Measurements from ENCODE around the gene FZD1. TPM values are rescaled to one million over a fixed set of nuclear protein-coding genes. Genes with fewer than 3 reads are reported as not detected.
"Not testable (repeated sequence)": the region's sequence is repeated elsewhere in the genome, so short reads cannot be mapped to it uniquely, and the experiment has no call there.

Gene FZD1
- total RNA-seq, 1 donor from 2014 or later, result 20.7 TPM

- DNase-seq (ENCODE audit: low spot score), result no peak
Observed at GRCh38 chr7:91297939-91298338, 33.7 kb downstream of the FZD1 start.

DNA sequence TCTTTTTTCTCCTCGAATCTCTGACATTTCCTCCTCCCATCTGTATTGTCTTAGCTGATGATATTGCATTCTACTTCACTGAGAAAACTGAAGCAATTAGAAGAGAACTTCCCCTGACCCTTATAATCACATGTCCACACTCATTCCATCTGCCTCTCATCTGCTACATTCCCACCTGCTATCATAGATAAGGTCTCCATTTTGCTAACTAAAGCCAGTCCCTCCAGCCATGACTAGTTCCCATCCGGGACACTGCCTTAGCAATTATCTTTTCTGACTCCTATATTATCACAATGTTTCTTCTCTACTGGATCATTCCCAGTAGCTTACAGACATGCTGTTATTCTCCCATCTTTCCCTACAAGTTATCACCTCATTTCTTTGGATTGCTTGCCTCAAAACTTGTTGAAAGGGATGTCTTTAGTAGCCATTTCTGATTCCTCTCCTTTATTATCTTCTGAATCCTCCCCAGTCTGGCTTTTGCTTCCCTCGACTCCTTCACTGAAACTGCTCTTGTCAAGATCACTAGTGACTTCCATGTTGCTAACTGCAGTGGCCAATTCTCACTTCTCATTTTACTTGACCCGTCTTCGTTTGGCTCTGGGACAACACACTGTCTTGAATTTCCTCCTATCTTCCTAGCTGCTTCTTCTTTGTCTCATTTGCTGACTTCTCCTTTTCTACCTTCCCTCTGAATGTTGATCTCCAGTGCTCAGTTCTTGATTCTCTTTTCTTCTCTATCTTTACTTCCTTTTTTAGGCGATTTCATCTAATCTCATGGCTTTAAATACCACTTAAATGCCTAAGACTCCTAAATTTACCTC, 35.9 kb downstream of the FZD1 start:
- no peak for DNase-seq (ENCODE audit: low spot score)

GRCh38 chr7:91302794-91303193, 38.6 kb downstream of the FZD1 start:
- no peak for DNase-seq (ENCODE audit: low spot score)

GRCh38 chr7:91306266-91306665, 42.0 kb downstream of the FZD1 start:
- no peak for DNase-seq (ENCODE audit: low spot score)

DNA sequence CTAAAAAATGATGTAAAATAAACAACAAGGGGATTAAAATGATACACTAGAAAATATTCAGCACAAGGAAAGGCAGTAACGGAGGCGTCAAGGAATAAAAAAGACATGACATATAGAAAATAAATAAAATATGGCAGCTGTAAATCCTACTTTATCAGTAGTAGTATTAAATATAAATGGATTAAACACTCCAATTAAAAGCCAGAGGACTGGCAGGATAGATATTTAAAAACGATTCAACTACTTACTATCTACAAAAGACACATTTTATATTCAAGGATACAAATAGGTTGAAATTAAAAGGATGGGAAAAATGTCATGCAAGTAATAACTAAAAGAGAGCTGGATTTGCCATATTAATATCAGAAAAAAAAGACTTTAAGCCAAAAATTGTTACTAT, 43.2 kb downstream of the FZD1 start:
- DNase-seq (ENCODE audit: low spot score), result no peak

GRCh38 chr7:91308191-91308590, 44.0 kb downstream of the FZD1 start:
- not testable (repeated sequence) for DNase-seq (ENCODE audit: low spot score)

GRCh38 chr7:91310830-91311460, 46.7 kb downstream of the FZD1 start:
- no peak for DNase-seq (ENCODE audit: low spot score)

DNA sequence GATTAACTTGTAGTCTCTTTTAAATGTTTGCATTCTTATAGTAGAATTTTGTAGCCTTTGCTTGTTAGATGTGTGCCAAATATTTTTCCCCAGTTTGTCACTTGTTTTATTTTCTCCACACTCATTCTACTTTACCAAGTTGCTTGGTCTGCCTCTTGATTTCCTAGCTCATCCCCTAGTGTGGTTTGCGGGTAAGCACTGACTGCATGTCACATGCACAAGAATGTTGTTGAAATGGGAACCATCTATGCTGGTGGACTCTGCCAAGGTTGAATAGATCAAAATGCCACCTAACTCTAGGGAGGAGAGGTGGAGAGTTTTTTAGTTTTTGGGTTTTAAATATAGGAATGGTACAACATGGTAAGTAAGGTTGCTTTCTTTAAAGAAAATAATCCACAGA, 47.6 kb downstream of the FZD1 start:
- no peak for DNase-seq (ENCODE audit: low spot score)

DNA sequence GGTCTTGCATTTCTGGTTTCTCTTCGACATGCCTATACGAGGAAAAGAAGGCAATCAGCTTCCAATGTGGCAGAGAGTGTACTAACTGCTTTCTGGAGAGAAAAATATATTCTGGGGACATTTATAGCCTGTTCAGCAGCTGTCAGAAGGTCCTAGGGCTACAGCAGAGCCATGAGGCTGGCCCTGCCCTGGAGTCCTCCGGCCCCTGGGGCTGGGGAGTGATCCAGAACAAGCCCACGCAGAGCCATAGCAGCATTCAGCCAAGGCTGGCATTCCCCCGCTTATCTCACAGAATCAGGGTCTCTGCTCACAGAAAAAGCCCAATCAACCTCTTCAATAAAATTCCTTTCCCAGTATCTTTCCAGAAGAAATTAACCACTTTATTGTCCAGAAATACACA, 48.9 kb downstream of the FZD1 start:
- no peak for DNase-seq (ENCODE audit: low spot score)

DNA sequence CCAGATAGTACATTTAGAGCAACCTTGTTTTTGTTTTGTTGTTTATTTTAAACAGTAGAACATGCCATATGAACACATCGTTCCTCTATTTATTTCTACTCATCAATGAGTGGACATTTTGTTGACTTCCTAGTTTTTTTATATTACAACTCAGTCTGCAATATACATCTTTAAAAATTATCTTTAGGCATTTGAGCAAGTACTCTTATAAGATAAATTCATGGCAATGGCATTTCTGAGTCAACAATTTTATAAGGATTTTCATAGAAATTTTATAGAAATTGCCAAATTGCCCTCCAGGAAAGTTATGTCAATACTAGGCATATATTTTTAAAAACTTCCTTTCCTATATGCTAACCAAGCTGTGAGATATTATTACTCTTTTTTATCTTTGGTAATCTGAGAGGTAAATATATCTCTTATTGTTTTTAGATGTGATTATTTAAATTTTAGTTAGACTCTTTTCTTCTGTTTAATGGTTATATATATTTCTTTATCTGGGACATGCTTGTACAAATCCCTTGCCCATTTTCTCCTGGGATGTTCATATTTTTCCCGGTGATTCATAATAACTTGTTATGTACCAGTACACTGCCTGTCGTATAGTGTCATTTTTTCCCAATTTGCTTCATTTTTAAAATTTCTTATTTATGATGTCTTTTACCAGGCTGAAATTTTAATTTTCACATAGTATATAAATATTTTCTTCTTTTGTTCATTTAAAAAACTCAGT, 50.5 kb downstream of the FZD1 start:
- DNase-seq (ENCODE audit: low spot score), result no peak

GRCh38 chr7:91316426-91316825, 52.2 kb downstream of the FZD1 start:
- DNase-seq (ENCODE audit: low spot score), result no peak

- DNase-seq (ENCODE audit: low spot score), result no peak
Observed at GRCh38 chr7:91319351-91319750, 55.1 kb downstream of the FZD1 start.

GRCh38 chr7:91320366-91321078, 56.3 kb downstream of the FZD1 start:
- DNase-seq (ENCODE audit: low spot score), result no peak
